Measurements from ENCODE around the gene PPP1R26.

The PPP1R26 gene

DNA sequence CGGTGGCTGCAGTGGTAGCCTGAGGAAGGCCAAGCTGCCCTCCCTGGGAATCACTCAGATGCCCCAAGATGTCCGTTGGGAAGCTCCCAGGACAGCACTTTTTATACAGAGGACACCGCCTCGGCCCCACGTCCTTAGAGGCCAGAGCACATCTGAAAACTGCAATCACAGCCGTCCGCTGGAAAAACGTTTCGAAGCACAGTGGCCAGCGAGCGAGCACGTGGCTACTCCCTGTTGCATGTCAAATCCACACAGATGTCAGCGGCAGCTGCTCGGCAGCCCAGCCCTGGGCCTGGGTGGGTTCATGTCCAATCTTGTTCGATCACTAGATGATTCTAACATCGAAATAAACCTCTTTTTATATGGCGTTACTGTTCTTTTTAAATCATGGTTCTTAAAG is 8.9 kb downstream of the PPP1R26 start:
- no peak for DNase-seq

DNA sequence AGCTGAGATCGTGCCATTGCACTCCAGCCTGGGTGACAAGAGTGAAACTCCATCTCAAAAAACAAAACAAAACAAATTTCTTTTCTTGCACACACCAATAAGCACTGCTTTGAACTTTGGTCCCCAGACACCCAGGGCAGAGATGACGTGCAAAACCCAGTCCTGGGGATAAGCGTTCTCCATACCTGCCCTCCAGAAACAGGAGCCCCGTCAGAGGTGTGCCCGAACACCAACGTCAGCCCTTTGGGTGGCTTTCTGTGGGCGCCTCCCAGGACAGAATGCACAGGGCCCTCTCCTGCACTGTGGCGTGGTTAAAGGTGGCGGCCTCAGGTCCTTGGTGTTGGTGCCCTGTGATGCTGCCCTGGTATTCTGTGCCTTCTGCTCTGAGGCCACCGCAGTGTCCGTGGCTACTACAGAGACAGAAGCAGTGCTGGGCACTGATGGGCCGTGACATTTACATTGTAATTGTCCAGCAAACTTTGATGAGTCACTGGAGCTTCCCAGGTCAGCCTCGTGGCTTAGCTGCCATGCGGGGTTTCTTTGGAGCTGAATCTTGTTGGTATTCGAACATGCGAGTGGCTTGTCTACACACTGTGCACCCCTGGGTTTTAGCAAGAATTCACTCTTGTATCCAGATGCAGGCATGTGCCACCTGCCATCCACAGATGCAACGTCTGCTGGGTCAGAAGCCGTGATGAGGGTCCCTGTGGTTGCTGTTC is 9.8 kb downstream of the PPP1R26 start:
- no peak for DNase-seq

DNA sequence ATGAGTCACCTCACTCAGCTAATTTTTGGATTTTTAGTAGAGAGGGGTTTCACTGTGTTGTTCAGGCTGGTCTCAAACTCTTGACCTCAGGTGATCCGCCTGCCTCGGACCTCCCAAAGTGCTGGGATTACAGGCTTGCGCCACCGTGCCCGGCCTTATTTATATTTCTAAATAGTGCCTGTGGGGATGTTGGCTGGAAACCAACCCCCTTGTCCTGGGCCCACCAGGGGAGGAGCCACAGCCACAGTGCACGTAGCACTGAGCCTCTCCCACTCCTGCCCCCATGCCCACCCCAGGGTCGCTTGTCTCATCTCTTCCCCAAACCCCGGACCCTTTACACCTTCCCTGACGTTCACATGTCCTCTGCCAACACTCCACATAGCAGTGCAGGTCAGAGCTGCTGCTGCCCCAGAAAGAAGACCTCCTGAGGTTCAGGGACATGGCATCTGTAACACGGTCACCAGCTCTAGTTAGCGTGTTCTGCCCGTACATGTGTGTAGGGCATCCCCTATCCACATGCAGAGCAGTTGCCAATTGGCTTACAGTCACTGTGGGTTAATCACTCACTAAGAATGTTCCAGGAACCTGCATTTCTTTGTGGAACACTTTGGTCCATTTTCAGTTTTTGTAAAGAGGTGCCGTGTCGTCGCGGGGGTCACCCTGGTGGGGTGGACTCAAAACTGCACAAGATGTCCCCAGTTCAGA is 10.7 kb downstream of the PPP1R26 start:
- no peak for DNase-seq

DNA sequence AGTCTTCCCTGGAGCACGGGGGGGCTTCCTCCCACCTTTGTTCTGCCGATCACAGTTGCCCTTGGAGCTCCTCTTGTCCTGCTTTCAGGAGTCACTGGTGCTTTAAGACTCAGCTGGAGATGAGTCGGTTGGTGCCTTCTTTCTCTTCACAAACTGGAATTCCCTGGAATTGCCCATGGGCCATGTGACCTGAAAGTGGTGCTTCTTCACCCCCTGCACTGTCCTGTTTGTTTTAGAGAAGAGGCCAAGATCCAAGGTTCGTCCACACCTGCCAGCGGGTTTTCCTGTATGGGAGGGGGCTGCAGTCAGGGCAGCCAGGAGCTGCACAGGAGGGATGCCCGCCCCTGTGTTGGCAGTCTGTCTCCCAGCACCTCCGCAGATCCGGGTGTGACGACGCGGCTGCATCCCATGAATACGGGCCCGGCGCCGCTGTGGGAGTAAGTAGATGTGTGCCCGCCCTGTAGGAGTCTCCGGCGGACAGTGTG is 11.4 kb downstream of the PPP1R26 start:
- DNase-seq = no peak

DNA sequence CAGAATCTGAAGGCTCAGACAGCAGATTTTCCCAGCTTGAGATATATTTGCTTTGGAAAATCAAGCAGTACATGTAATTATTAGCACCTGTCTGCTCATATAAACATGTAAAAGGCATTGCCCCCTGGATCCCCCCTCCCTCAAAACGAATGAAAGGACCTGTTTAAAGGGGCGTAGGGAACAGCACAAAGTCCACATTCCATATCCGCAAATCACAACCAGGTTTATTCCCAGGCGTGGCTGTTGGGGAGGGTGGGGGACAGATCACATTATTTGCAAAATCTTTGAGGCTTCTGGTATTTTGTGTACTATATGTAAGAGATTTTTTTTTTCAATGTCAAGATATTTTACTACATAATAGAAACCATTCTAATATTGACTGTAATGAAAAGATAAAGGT is 12.2 kb downstream of the PPP1R26 start:
- DNase-seq = no peak

DNA sequence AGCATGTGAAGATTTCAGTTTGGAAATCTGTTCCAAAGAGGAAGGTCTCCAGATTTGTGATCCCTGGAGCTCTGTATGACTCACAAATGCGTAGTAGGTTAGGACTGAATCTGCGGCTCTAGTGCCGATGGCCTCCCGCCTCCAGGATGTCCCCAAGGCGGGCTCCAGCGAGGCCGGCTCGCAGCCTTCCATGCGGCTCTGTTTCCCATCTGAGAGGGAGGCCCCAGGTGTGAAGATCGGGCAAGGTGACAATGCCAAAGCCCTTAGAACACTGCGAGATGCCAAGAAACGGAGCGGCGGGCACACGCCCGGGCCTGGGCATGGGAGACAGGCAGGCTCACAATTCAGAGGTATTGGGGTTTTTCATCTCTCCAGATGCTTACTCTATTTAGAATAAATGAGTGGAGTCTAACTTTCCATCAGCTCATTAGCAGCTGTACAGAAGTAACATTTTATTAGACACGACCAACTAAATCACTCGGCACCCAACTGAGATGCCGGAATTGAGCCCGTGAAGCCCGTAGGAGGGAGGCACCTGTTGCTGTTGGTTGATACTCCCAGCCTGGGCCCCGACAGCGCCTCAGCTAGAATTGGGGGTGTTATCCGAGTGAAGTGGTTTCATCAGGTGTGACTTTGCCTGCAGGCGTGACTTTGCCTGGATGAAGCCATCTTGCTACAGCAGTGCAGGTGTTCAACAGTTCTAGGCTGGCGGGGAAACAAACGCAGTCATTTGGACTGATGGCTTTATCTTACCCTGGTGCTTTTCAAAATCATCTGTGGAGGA is 13.5 kb downstream of the PPP1R26 start:
- DNase-seq = no peak

DNA sequence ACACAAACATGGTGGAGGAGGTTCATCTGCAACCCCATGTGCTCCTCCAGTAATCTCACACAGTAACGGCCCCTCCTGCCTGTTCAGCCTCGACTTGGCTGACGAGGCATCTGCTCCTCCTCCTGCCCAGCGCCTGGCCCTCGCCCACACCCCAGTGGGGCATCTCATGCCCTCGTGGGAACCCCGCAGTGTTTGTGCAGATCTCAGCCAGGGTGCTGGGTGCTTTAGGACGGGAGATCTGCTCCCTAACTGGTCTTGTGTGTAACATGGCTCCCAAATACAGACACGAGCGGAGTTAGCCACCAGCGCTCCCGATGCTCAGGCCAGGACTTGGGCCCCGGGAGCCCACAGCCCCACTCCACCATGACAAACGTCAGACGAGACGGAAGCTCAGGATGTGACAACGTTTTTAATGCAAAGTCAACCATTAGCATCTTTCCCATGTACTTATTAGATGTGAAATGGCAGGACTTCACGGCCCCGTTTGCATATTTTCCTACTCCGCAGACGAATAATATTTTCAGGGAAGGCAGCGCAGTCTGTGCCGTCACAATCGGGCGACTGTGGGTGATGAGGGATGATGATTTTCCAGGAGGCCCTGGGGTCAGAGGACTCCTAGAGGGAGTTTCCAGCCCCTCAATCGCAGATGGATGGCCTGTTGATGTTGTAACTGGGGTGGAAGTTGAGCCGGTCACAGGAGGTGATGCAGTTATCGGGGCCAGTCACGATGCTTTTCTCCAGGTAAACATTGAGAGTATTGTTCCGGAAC is 15.4 kb downstream of the PPP1R26 start:
- no peak for DNase-seq

DNA sequence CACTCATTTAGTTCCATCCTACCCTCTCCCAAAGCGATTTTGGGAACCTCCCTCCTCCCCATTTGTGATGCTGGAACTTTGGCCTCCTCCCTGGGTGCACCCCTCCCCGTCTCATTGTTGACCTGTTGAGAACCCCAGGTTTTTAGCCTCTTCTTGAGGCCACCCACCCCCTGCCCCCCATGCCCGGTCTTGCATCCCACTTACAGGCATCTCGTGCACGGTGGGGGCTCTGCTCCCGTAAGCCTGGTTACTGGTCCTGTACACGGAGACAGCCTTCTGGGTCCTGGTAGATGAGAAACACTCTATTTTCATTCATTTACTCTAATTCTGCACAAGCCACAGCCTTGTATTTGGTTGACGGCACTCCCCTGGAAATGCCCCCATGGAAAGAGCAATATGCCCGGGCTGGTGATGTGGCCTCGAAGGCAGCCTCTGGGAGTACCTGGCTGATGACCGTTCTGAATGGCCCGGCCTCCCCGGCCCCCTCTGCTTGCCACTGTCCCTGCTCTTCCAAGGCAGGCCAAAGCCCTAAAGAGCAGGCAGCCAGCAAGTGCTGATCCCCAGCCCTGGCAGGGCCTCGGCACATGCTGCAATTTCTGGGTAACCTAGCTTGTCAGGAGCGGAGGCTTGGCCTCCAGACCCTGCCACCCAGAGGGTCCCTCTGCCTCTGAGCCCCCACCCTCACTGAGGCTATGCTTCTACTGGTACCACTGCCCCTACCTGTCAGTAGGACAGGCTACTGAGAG is 19.0 kb downstream of the PPP1R26 start:
- no peak for DNase-seq

DNA sequence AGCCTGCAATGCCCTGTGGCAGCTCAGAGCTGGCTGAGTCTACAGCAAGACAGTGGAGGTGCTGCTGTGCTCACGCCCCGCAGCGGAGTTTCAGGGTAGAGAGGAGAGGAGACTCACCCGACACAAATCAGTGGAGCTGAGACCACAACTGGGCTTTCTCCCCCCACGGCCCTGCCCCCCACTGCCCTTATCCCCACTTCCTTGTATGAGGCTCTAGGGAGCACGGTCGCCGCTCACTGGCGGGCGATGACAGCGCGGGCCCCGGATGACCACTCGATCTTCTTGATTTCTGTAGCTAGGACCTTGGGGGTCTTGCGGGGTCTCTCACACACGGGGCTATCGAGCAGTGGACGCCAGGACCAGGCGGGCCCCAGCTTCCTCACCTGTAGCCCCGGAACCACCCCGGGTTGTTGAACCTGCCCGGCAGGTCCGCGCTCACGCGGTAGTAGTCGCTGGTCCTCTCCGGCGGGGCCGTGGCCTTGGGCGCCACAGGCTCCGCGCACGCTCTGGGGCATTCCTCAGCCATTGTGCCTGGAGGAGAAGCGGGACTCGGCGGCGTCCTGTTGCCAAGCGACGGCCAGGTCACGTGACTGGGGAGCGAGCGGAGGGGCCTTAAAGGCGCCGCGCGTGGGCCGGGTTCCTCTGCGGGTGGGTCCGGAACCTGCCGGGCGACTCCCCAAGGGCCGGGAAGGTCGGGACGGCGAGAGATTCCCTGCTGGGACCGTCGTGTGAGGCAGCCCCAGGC is 19.9 kb downstream of the PPP1R26 start:
- DNase-seq = peak; percentile 92

DNA sequence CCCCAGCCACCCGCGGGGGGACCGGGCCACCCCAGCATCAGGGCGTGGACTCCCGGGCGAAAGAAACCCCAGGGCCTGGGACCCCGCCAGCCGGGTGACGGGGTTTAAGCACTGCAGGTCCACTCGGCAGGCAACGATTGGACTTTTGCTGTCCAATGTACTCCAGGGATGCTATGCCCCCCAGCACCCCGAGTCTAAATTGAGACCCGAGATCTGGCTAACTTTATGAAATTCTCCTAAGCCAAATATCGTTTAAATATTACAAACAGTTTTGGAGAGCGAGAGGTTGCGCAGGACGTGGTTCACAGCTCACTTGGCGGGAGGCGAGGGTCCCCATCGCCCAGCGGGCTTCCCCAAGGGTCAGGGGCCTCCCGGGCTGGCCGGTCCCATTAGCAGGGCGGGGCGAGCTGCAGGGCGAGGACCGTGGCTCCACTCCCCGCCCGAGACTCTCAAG is 20.5 kb downstream of the PPP1R26 start:
- no peak for DNase-seq

DNA sequence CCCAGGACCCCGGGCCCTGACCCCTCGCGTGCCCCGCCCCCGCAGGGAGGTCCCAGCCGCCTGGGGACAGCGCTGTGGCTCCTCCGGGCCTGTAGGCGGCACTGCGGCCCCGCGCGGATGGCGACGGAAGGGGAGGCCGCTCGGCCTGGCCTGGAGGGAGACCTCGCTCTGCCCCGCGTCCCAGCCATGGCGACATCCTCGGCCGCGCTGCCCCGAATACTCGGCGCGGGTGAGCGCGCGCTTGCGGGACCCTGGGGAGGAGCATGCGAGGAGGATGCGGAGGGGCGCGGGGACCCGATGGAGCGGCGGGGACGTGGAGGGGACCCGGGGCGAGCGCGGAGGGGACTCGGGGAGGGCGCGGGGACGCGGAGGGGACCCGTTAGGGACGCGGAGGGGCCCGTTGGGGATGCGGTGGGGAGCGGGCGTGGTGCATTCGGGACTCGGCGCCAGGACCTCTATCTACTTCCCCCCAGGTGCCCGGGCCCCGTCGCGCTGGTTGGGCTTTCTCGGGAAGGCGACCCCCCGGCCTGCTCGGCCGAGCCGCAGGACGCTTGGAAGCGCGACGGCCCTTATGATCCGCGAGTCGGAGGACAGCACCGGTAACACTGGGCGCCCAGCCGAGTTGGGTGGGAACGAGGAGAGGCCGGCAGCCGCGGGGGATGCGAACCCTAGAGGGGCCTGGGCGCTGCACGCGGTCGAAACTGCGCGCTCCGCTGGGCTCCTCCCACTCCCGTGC is 21.1 kb downstream of the PPP1R26 start, which contains the start of gene MRPS2:
Gene MRPS2 (plus strand): TSS at position 158 of the 736 bp plus-strand sequence. CDS start 29 bp downstream, at position 187.
- DNase-seq = peak; percentile 89

DNA sequence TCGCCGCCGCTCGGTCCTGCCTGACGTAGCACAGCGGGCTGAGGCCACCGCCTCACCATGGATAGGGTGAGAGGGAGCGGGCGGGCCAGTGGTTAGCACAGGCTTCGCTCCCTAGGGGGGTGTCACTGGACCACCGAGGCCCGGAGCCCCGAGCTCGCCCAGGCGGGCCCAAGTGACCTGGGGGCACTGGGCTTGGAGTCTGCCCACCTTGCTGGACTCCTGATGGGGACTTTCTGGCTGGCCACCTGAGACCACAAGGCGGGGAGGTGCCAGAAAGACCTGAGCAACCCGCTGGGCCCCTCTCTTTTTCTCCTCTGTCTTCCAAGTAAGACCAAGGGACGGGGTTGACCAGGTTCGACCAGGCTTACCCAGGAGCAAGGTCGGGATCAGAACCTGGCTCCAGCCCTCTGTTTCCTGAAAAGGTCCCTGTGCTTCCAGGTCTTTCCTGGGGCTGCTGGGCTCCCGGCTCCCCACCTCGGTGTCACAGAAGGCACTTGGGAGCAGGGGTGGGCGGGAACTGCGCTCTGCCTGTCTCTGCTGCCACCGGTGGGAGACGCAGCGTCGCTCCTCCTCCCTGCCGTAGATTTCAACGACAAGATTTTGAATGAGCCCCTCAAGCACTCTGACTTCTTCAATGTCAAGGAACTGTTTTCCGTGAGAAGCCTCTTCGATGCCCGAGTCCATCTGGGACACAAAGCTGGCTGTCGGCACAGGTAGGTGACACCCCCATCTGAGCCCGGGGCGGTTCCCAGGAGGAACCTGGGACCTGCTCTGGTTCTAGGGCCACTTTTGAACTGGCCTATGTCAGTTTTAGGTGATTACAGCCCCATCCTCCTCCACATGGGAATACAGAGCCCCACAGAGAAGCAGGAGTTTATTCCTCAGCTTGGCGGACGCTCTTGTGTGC is 21.9 kb downstream of the PPP1R26 start:
- DNase-seq = peak; percentile 63

DNA sequence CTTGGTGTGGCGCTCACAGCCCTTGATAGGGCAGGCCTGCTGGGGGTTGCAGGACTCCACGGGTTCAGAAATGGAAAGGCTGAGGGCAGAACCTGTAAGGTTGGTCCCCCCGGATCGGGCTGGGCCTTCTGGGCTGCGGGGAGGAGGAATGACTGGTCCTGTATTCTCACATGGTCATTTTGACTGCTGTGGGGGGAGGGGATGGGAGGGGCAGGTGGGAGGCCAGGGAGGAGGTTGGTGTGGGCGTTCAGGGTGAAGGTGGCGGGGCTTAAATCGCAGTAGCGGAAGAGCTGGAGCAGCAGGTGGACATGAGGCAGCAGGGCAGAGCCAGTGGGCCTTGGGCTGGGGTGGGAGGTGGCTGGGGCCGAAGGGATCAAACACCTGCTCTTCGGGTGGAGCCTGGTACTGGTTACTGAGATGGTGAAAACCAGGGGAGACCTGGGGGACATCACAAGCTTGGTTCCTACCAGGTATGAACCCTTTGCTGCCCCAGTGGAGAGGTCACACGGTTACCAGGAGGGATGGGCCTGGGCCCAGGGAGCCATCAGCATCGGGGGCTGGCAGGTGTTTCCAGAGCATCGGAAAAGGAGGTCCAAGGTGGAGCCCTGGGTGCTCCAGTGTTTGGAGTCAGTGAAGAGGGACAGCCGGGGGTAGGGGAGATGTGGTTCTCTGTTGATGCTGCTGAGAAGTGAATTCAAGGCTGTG is 22.7 kb downstream of the PPP1R26 start:
- DNase-seq = no peak

DNA sequence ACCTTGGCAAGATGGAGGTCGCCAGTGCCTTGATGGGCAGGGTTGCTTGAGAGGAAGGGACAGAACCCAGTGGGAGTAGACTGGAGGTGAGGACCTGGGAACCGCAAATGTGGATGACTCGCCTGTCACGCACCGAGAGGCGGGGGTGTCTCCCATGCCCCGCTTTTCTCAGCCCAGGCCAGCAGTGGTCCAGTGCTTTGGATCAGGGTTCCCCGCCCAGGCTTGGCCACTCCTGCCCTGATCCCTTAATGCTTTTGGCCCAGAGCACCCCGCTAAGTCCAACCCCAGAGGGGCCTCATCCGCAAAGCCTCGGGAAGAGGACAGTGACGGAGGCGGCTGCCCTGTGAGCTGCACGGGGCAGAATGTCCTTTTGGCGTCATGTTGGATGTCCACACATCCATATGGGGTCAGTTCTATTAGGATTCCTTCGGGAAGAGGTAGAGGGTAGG is 23.3 kb downstream of the PPP1R26 start:
- DNase-seq = no peak

DNA sequence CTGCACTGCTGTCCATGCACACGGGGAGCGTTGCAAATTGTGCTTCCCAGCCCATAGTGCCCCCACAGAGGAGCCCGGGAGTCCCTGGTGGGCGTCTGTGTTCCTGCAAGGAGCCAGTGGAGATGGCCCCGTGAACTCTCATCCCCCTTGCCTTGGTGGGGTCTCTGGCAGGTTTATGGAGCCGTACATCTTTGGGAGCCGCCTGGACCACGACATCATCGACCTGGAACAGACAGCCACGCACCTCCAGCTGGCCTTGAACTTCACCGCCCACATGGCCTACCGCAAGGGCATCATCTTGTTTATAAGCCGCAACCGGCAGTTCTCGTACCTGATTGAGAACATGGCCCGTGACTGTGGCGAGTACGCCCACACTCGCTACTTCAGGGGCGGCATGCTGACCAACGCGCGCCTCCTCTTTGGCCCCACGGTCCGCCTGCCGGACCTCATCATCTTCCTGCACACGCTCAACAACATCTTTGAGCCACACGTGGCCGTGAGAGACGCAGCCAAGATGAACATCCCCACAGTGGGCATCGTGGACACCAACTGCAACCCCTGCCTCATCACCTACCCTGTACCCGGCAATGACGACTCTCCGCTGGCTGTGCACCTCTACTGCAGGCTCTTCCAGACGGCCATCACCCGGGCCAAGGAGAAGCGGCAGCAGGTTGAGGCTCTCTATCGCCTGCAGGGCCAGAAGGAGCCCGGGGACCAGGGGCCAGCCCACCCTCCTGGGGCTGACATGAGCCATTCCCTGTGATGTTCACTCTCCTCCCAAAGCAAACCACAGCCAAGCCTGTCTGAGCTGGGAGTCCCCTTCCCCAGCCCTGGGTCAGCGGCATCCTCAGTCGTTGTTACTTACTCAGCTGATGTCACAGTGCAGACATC is 24.0 kb downstream of the PPP1R26 start:
- DNase-seq = no peak

DNA sequence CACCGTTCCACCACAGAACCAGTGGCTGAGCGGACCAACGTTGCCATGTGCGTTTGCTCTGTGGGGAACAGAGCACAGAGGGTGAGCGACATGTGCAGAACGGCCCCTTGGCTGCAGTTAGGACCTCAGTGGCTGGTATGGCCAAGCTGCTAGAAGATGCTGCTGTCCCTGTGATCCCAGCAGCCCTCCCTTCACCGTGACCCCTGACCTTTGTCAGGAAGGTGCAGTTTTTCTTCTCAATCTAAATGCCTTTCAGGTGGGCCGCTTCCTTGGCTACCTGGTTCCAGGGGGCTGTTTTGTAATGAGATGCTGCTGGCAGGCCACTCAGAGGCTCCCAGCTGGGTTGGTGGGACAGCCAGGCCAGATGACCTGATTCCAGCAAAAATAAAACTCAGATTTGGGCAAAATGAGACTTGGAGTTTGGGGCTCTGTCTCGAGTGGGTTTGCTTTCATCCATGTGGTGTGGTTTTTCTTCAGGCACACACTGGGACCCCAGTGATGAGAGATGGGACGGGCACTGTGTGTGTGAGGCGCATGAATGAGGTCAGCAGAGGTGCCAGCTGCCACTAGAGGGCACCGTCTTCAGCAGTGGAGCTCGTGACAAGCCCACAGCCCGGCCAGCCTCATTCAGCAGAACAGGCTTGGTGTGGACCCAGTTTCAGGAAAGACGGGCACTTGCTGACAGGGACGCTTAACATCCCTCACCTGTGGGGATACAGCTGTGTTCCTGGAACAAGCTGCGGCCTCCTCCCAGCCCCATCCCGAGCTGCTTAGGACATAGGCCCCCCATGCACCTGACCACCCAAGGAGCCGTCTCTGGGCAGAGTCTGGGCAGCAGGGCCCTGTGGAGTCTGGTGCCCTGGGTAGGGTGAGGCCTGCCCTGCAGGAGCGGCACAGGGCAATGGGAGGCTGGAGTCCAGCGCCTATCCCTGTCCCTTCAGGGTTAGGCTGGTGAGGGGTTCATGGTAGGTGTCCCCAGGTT is 25.0 kb downstream of the PPP1R26 start:
- no peak for DNase-seq

Data from left hindlimb (tissue), 1 donor.